Measurements from ENCODE around the gene NOS1AP.

GRCh38 chr1:162138599-162139181 is 69.2 kb downstream of the NOS1AP start:
- no peak for TF ChIP-seq POLR2A (IDR thresholded peaks at IDR 0.05; ENCODE audit: low read depth, low read length)
- TF ChIP-seq POLR2AphosphoS5 (IDR thresholded peaks at IDR 0.05; ENCODE audit: low read depth, low read length) = no peak
